PC-3 (cell line): ENCODE data around the gene IGFALS. TPM values are rescaled to one million over a fixed set of nuclear protein-coding genes. Genes with fewer than 3 reads are reported as not detected.
A peak's percentile ranks its signal among the peaks of the same experiment; 100 is the strongest.

Source experiments
- ATAC-seq: fragments of 200-7000 bp; cut with Tn5 transposase; 2 replicates; pipeline ENCODE4 v1.9.1; 2020; ENCODE audit warnings: mild to moderate bottlenecking, moderate library complexity
- BruUV-seq: library from RNA; stranded (reverse); fragments of 400-500 nt; replicated peaks from 2 replicates; lab custom pipeline; 2021; lab: Mats Ljungman, UMichigan
- CTCF ChIA-PET: fragments of 300-600 bp; sonication (Branson Sonifier 250); formaldehyde crosslinking; loops from one replicate; lab custom pipeline; 2022; ENCODE audit warnings: antibody characterized with exemption; lab: Charles Lee
- POLR2A ChIA-PET: fragments of 300-600 bp; sonication (Branson Sonifier 250); formaldehyde crosslinking; loops from one replicate; lab custom pipeline; 2022; ENCODE audit warnings: antibody characterized with exemption; ENCODE audit not compliant: unreplicated experiment; lab: Charles Lee
- DNase-seq: peaks from one replicate; pipeline ENCODE4 v3.0.0-alpha.2; 2015
- H2AFZ ChIP-seq: fragments of 300-600 bp; sonication (generic); 2 replicates; pipeline ENCODE4 v1.6.0; 2016; ENCODE audit warnings: antibody characterized with exemption, low read length
- H3F3A ChIP-seq: fragments of 300-600 bp; sonication (generic); one replicate; pipeline ENCODE4 v1.6.0; 2017; ENCODE audit warnings: antibody characterized with exemption, low read length, control low read depth, mild to moderate bottlenecking; ENCODE audit not compliant: unreplicated experiment
- H3K27ac ChIP-seq: fragments of 300-600 bp; sonication (generic); 2 replicates; pipeline ENCODE4 v1.5.1; 2016; ENCODE audit warnings: mild to moderate bottlenecking, low read length
- H3K27me3 ChIP-seq: fragments of 300-600 bp; sonication (generic); 2 replicates; pipeline ENCODE4 v1.6.1; 2016; ENCODE audit warnings: low read length, mixed read lengths
- H3K36me3 ChIP-seq: fragments of 300-600 bp; sonication (generic); 2 replicates; pipeline ENCODE4 v1.6.1; 2016; ENCODE audit warnings: low read depth, mixed run types, low read length, mixed read lengths
- H3K4me1 ChIP-seq: fragments of 300-600 bp; sonication (generic); 2 replicates; pipeline ENCODE4 v1.5.1; 2016; ENCODE audit warnings: low read length; ENCODE audit not compliant: insufficient read depth
- H3K4me2 ChIP-seq: fragments of 300-600 bp; sonication (generic); 2 replicates; pipeline ENCODE4 v1.6.0; 2016; ENCODE audit warnings: low read length
- H3K4me3 ChIP-seq: fragments of 300-600 bp; sonication (generic); 2 replicates; pipeline ENCODE4 v1.5.1; 2016; ENCODE audit warnings: mild to moderate bottlenecking, low read length, mixed read lengths
- H3K79me2 ChIP-seq: fragments of 300-600 bp; sonication (generic); 2 replicates; pipeline ENCODE4 v1.6.1; 2017; ENCODE audit warnings: low read length, mixed read lengths
- H3K9ac ChIP-seq: fragments of 300-600 bp; sonication (generic); 2 replicates; pipeline ENCODE4 v1.6.0; 2016; ENCODE audit warnings: mild to moderate bottlenecking, low read length
- H3K9me2 ChIP-seq: fragments of 300-600 bp; sonication (generic); replicated peaks from 2 replicates; pipeline ENCODE4 v1.6.1; 2016; ENCODE audit warnings: mixed run types, low read length, mixed read lengths
- H3K9me3 ChIP-seq: fragments of 300-600 bp; sonication (generic); 2 replicates; pipeline ENCODE4 v1.6.1; 2016; ENCODE audit warnings: low read length, mixed read lengths
- H4K20me1 ChIP-seq: fragments of 300-600 bp; sonication (generic); 2 replicates; pipeline ENCODE4 v1.6.1; 2016; ENCODE audit warnings: low read length, mixed read lengths
- EZH2 ChIP-seq: fragments of 300-600 bp; sonication (generic); IDR thresholded peaks from one replicate; pipeline ENCODE4 v1.6.1; 2017; ENCODE audit warnings: antibody characterized with exemption, mild to moderate bottlenecking, low read length; ENCODE audit not compliant: unreplicated experiment
- EZH2phosphoT487 ChIP-seq: fragments of 300-600 bp; sonication (generic); IDR thresholded peaks from 2 replicates; pipeline ENCODE4 v1.6.1; 2018; ENCODE audit warnings: mild to moderate bottlenecking, antibody characterized with exemption, low read length, borderline replicate concordance
- intact Hi-C: fragments of 100-400 bp; cut with micrococcal nuclease; formaldehyde crosslinking; loops from 2 replicates; pipeline ENCODE4 v1.9.0; 2023
- total RNA-seq: library from RNA; depleted of rRNA; stranded (reverse); fragments of >200 nt; gene quantifications from 2 replicates; pipeline ENCODE4 v1.2.3, GENCODE V29; 2014
- TF ChIP-seq, protein P1 (sequence below): fragments of 300-600 bp; sonication (generic); conservative IDR thresholded peaks from 2 replicates; pipeline ENCODE4 v1.5.1; 2017; ENCODE audit warnings: antibody characterized with exemption, low read depth, mild to moderate bottlenecking, low read length

IGFALS gene
- total RNA-seq, 1 experiment from 2014 or later = not detected

DNA sequence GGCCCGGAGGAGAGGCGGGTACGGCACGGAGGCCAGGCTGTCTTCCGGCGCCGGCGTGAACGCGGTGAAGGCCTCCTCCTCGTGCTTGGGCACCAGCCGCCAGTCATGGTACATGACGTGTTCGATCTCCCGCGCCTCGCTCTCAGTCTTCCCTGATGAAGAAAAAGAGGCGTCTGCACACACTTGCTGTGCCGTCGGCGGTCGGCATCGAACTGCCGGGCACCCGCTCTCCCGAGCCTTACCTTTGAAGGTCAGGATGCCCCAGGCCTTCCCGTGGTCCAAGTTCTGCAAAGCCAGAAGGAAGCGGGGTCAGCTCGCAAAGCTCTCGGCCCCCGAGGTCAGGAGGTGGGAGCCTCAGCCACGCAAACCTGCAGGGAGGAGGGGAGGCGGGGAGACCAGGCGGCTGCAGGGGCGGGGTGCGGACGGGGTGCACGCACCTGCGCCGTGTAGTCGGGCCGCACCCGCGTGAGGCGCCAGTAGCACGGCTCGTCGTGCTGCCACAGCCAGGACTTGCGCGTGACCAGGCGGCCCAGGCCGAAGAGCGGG lies 21.1 kb downstream of the IGFALS start, which contains the start of gene EME2:
TSS of gene EME2 (plus strand) at position 449 of the 546 bp plus-strand sequence. CDS start 418 bp downstream, outside the sequence.
- BruUV-seq = no TSS peak
- Histone ChIP-seq H3K9me3 (no peaks in the 10 kb centered on the region), H3K9me2 (no peaks in the 10 kb centered on the region), H3K9ac (peak within 1 kb of the TSS; percentile 93), H3K27ac (peak within 1 kb of the TSS; percentile 65), H3K4me2 (peak within 1 kb of the TSS; percentile 100), H4K20me1 (peaks cover 3% of the 10 kb centered on the region; the same call in 1 of the 2 replicates), H2AFZ (peak within 1 kb of the TSS; percentile 64; the same call in 1 of the 2 replicates), H3K79me2 (peaks cover 34% of the 10 kb centered on the region), H3K4me1 (peaks cover 12% of the 10 kb centered on the region; the same call in 1 of the 2 replicates), H3F3A (no peaks in the 10 kb centered on the region), H3K36me3 (no peaks in the 10 kb centered on the region), H3K27me3 (no peaks in the 10 kb centered on the region), H3K4me3 (peak within 1 kb of the TSS; percentile 86)
- ChIA-PET POLR2A (interaction anchor here (0.6 to 1.2 kb wide), 2 partner anchors 10 to 212 kb away, joined by 3 to 14 read pairs; partner anchors contain the start of genes NUBP2 and SPSB3), CTCF (no interaction called here)
- no peak for ATAC-seq
- TF ChIP-seq, protein P1, sequence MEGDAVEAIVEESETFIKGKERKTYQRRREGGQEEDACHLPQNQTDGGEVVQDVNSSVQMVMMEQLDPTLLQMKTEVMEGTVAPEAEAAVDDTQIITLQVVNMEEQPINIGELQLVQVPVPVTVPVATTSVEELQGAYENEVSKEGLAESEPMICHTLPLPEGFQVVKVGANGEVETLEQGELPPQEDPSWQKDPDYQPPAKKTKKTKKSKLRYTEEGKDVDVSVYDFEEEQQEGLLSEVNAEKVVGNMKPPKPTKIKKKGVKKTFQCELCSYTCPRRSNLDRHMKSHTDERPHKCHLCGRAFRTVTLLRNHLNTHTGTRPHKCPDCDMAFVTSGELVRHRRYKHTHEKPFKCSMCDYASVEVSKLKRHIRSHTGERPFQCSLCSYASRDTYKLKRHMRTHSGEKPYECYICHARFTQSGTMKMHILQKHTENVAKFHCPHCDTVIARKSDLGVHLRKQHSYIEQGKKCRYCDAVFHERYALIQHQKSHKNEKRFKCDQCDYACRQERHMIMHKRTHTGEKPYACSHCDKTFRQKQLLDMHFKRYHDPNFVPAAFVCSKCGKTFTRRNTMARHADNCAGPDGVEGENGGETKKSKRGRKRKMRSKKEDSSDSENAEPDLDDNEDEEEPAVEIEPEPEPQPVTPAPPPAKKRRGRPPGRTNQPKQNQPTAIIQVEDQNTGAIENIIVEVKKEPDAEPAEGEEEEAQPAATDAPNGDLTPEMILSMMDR = no peak
- TF ChIP-seq EZH2 (no peak), EZH2phosphoT487 (no peak)
- intact Hi-C loops = loop anchor here (5.0 kb wide), 1 partner anchor 95 kb away; the partner anchor contains the start of gene JPT2
- no peak for DNase-seq

DNA sequence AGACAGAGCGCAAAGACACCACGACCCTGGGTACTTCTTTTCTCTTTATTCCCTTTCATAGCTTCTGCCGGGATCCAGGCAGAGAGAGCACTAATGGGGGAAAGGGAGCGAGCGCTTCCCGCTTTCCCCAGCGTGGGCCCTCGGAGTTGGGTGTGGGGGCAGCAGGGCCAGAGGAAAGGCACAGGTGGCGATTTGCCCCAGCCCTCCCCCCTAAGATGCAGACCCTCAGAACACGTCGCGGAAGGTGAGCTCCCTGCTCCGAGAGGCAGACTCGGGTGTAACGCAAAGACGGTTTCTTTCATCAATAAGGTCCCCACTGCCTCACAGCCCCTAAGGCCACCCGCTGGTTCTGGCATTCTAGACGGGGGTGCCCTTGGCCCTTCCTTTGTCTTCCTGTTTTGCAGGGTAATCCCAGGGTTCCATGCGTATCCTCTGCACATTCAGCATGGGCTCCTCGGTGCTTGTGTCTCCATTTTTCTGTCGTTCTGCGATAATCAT lies 21.6 kb downstream of the IGFALS start:
- Histone ChIP-seq H3K9me3 (no peaks in the 10 kb centered on the region), H4K20me1 (peaks cover 3% of the 10 kb centered on the region; the same call in 1 of the 2 replicates), H3K9me2 (no peaks in the 10 kb centered on the region), H2AFZ (no peak overlapping the region), H3K4me1 (peaks cover 12% of the 10 kb centered on the region; the same call in 1 of the 2 replicates), H3K27me3 (no peaks in the 10 kb centered on the region), H3K79me2 (peaks cover 34% of the 10 kb centered on the region), H3F3A (no peaks in the 10 kb centered on the region), H3K4me3 (peak overlapping the region; percentile 86), H3K36me3 (no peaks in the 10 kb centered on the region), H3K9ac (peak overlapping the region; percentile 93), H3K4me2 (peak overlapping the region; percentile 100), H3K27ac (peak overlapping the region; percentile 65)
- POLR2A ChIA-PET = interaction anchor here (1.2 kb wide), 1 partner anchor 11 kb away, joined by 14 read pairs; the partner anchor contains the start of genes NUBP2 and SPSB3
- BruUV-seq = TSS peak; percentile 77
- CTCF ChIA-PET = no interaction called here
- intact Hi-C loops = loop anchor here (5.0 kb wide), 1 partner anchor 95 kb away; the partner anchor contains the start of gene JPT2
- TF ChIP-seq EZH2phosphoT487 = no peak
- TF ChIP-seq, protein P1 = no peak
- no peak for TF ChIP-seq EZH2
- ATAC-seq (no peak), DNase-seq (no peak)
